Glutamatergic neuron (in vitro differentiated cells): ENCODE results near the gene ASCL2. TPM values are rescaled to one million over a fixed set of nuclear protein-coding genes. Genes with fewer than 3 reads are reported as not detected.

ENCODE experiments used
- DNase-seq: peaks from one replicate; pipeline ENCODE4 v3.0.0; 2022
- H3K27ac Mint-ChIP-seq: one replicate; pipeline ENCODE4 v1.8.0; 2020; ENCODE audit warnings: mild to moderate bottlenecking, mixed read lengths, inconsistent platforms; ENCODE audit not compliant: unreplicated experiment
- H3K27me3 Mint-ChIP-seq: one replicate; pipeline ENCODE4 v1.8.0; 2020; ENCODE audit warnings: mild to moderate bottlenecking, moderate library complexity, mixed read lengths, inconsistent platforms; ENCODE audit not compliant: unreplicated experiment
- H3K36me3 Mint-ChIP-seq: one replicate; pipeline ENCODE4 v1.8.0; 2020; ENCODE audit warnings: mild to moderate bottlenecking, mixed read lengths, inconsistent platforms; ENCODE audit not compliant: unreplicated experiment
- H3K4me1 Mint-ChIP-seq: one replicate; pipeline ENCODE4 v1.8.0; 2020; ENCODE audit warnings: mild to moderate bottlenecking, low read depth, mixed read lengths, inconsistent platforms; ENCODE audit not compliant: unreplicated experiment
- H3K4me3 Mint-ChIP-seq: one replicate; pipeline ENCODE4 v1.8.0; 2020; ENCODE audit warnings: mild to moderate bottlenecking, mixed read lengths, inconsistent platforms; ENCODE audit not compliant: unreplicated experiment
- H3K9me3 Mint-ChIP-seq: one replicate; pipeline ENCODE4 v1.8.0; 2020; ENCODE audit warnings: mild to moderate bottlenecking, moderate library complexity, mixed read lengths, inconsistent platforms; ENCODE audit not compliant: unreplicated experiment
- CTCF ChIP-seq: fragments of 200-600 bp; sonication (generic); IDR thresholded peaks from one replicate; pipeline ENCODE4 v1.5.0; 2021; ENCODE audit not compliant: partially characterized antibody, unreplicated experiment
- total RNA-seq: library from RNA; stranded (reverse); fragmentation: NEBNext Ultra II Directional; extraction: Animal tissue kit (Norgen Biotek cat#: 25700); gene quantifications from one replicate; pipeline ENCODE4 v1.2.1, GENCODE V29; 2021; ENCODE audit not compliant: unreplicated experiment

The ASCL2 gene
- total RNA-seq, 1 donor from 2014 or later = not detected

GRCh38 chr11:2261436-2262230, 8.8 kb downstream of the ASCL2 start:
- DNase-seq = no peak
- Mint-ChIP-seq H3K4me1 (no peaks in the 10 kb centered on the region), H3K27me3 (peaks cover 12% of the 10 kb centered on the region), H3K36me3 (no peaks in the 10 kb centered on the region), H3K4me3 (no peak overlapping the region), H3K9me3 (peaks cover 4% of the 10 kb centered on the region), H3K27ac (no peak overlapping the region)
- TF ChIP-seq CTCF = no peak

- H3K27ac Mint-ChIP-seq = no peak overlapping the region
- TF ChIP-seq CTCF = no peak
- DNase-seq = no peak
These were observed 9.7 kb downstream of the ASCL2 start for GRCh38 chr11:2260491-2261364.

GRCh38 chr11:2259897-2260451, 10.4 kb downstream of the ASCL2 start:
- no peak for TF ChIP-seq CTCF
- H3K27ac Mint-ChIP-seq = no peak overlapping the region
- no peaks in the 10 kb centered on the region for H3K36me3 Mint-ChIP-seq
- H3K9me3 Mint-ChIP-seq = peaks cover 6% of the 10 kb centered on the region
- peaks cover 10% of the 10 kb centered on the region for H3K27me3 Mint-ChIP-seq
- H3K4me1 Mint-ChIP-seq = no peaks in the 10 kb centered on the region
- DNase-seq = no peak
- H3K4me3 Mint-ChIP-seq = no peak overlapping the region

More at GRCh38 chr11:2260491-2261364, 9.7 kb downstream of the ASCL2 start:
- Mint-ChIP-seq H3K27me3 (peaks cover 13% of the 10 kb centered on the region), H3K4me1 (no peaks in the 10 kb centered on the region), H3K36me3 (no peaks in the 10 kb centered on the region), H3K4me3 (no peak overlapping the region), H3K9me3 (peaks cover 6% of the 10 kb centered on the region)

- no peak for DNase-seq
- no peak overlapping the region for H3K4me3 Mint-ChIP-seq
- no peaks in the 10 kb centered on the region for H3K36me3 Mint-ChIP-seq
- H3K27ac Mint-ChIP-seq = no peak overlapping the region
- H3K27me3 Mint-ChIP-seq = peaks cover 11% of the 10 kb centered on the region
- no peak for TF ChIP-seq CTCF
- H3K4me1 Mint-ChIP-seq = no peaks in the 10 kb centered on the region
- peaks cover 6% of the 10 kb centered on the region for H3K9me3 Mint-ChIP-seq
These were observed 10.9 kb downstream of the ASCL2 start for GRCh38 chr11:2259466-2259830.
